H9 (cell line): ENCODE results near the gene CDC27. TPM values are rescaled to one million over a fixed set of nuclear protein-coding genes. Genes with fewer than 3 reads are reported as not detected.

Source experiments
- DNase-seq: peaks from one replicate; pipeline ENCODE4 v3.0.0-alpha.2; 2017
- H2AFZ ChIP-seq: one replicate; pipeline ENCODE4 v1.6.1; 2013; ENCODE audit warnings: mild to moderate bottlenecking, low read length, control low read depth, moderate library complexity
- H2AK5ac ChIP-seq: 2 replicates; pipeline ENCODE4 v1.6.1; 2013; ENCODE audit warnings: low read length, control low read depth, mixed read lengths; ENCODE audit not compliant: insufficient read length
- H2BK120ac ChIP-seq: one replicate; pipeline ENCODE4 v1.6.1; 2013; ENCODE audit warnings: low read depth, mild to moderate bottlenecking, low read length, control low read depth, inconsistent platforms; ENCODE audit not compliant: poor library complexity, severe bottlenecking
- H2BK12ac ChIP-seq: 2 replicates; pipeline ENCODE4 v1.6.1; 2013; ENCODE audit warnings: low read length, control low read depth, mixed read lengths, low read depth; ENCODE audit not compliant: insufficient read length
- H2BK15ac ChIP-seq: 2 replicates; pipeline ENCODE4 v1.6.1; 2013; ENCODE audit warnings: low read depth, low read length, control low read depth
- H2BK20ac ChIP-seq: one replicate; pipeline ENCODE4 v1.6.1; 2013; ENCODE audit warnings: low read depth, mild to moderate bottlenecking, low read length, control low read depth, inconsistent platforms; ENCODE audit not compliant: poor library complexity, severe bottlenecking
- H2BK5ac ChIP-seq: 2 replicates; pipeline ENCODE4 v1.6.1; 2013; ENCODE audit warnings: low read length, control low read depth, mixed read lengths; ENCODE audit not compliant: insufficient read length
- H3K14ac ChIP-seq: 2 replicates; pipeline ENCODE4 v1.6.1; 2013; ENCODE audit warnings: low read length, control low read depth; ENCODE audit not compliant: insufficient read depth
- H3K18ac ChIP-seq: 2 replicates; pipeline ENCODE4 v1.6.1; 2013; ENCODE audit warnings: low read depth, mild to moderate bottlenecking, mixed read lengths, low read length, control low read depth; ENCODE audit not compliant: insufficient read length
- H3K23ac ChIP-seq: 2 replicates; pipeline ENCODE4 v1.6.1; 2013; ENCODE audit warnings: low read length, control low read depth, mixed read lengths, low read depth; ENCODE audit not compliant: insufficient read length
- H3K23me2 ChIP-seq: 2 replicates; pipeline ENCODE4 v1.6.1; 2013; ENCODE audit warnings: low read depth, mild to moderate bottlenecking, mixed read lengths, low read length, control low read depth; ENCODE audit not compliant: insufficient read length, poor library complexity, severe bottlenecking
- H3K27ac ChIP-seq: 2 replicates; pipeline ENCODE4 v1.5.1; 2013; ENCODE audit warnings: low read length, control low read depth, mixed read lengths, low read depth; ENCODE audit not compliant: insufficient read length
- H3K27me3 ChIP-seq: 2 replicates; pipeline ENCODE4 v1.6.1; 2013; ENCODE audit warnings: low read length, control low read depth, inconsistent platforms; ENCODE audit not compliant: insufficient read depth
- H3K4ac ChIP-seq: 2 replicates; pipeline ENCODE4 v1.6.1; 2013; ENCODE audit warnings: low read depth, mild to moderate bottlenecking, control low read depth, inconsistent platforms, low read length, moderate library complexity
- H3K4me1 ChIP-seq: 2 replicates; pipeline ENCODE4 v1.6.1; 2013; ENCODE audit warnings: low read length, control low read depth, inconsistent platforms; ENCODE audit not compliant: insufficient read depth
- H3K4me2 ChIP-seq: 2 replicates; pipeline ENCODE4 v1.6.1; 2013; ENCODE audit warnings: low read length, control low read depth, mixed read lengths; ENCODE audit not compliant: insufficient read length, insufficient read depth
- H3K56ac ChIP-seq: 2 replicates; pipeline ENCODE4 v1.6.1; 2013; ENCODE audit warnings: low read depth, mild to moderate bottlenecking, mixed read lengths, low read length, control low read depth; ENCODE audit not compliant: insufficient read length
- H3K79me1 ChIP-seq: 2 replicates; pipeline ENCODE4 v1.6.1; 2013; ENCODE audit warnings: low read depth, mild to moderate bottlenecking, moderate library complexity, low read length, control low read depth, inconsistent platforms; ENCODE audit not compliant: insufficient read depth, poor library complexity, severe bottlenecking
- H3K79me2 ChIP-seq: 2 replicates; pipeline ENCODE4 v1.6.1; 2013; ENCODE audit warnings: low read length, control low read depth, inconsistent platforms; ENCODE audit not compliant: insufficient read depth
- H3K9ac ChIP-seq: 2 replicates; pipeline ENCODE4 v1.6.1; 2013; ENCODE audit warnings: low read length, control low read depth, mixed read lengths; ENCODE audit not compliant: insufficient read length; ENCODE audit errors: extremely low read depth
- H3K9me3 ChIP-seq: one replicate; pipeline ENCODE4 v1.6.1; 2013; ENCODE audit warnings: low read depth, low read length, inconsistent platforms; ENCODE audit not compliant: control insufficient read depth
- H3T11ph ChIP-seq: one replicate; pipeline ENCODE4 v1.6.1; 2013; ENCODE audit warnings: mild to moderate bottlenecking, low read length, control low read depth, inconsistent platforms
- H4K20me1 ChIP-seq: one replicate; pipeline ENCODE4 v1.6.1; 2013; ENCODE audit not compliant: control insufficient read depth, insufficient read length, insufficient read depth
- H4K5ac ChIP-seq: 2 replicates; pipeline ENCODE4 v1.6.1; 2013; ENCODE audit warnings: low read depth, mild to moderate bottlenecking, mixed read lengths, low read length, control low read depth; ENCODE audit not compliant: insufficient read length
- H4K8ac ChIP-seq: replicated peaks from 2 replicates; pipeline ENCODE4 v1.6.1; 2013; ENCODE audit warnings: low read length, control low read depth, mixed read lengths, low read depth; ENCODE audit not compliant: insufficient read length
- H4K91ac ChIP-seq: 2 replicates; pipeline ENCODE4 v1.6.1; 2013; ENCODE audit warnings: low read depth, mild to moderate bottlenecking, moderate library complexity, mixed read lengths, low read length, control low read depth; ENCODE audit not compliant: insufficient read length
- H3K27ac Mint-ChIP-seq, 3 experiments: 2 replicates in 2 of 3; 3 replicates in 1 of 3; pipeline ENCODE4 v1.8.0; 2020 to 2021; ENCODE audit warnings: mixed read lengths in 3 of 3, mild to moderate bottlenecking in 1 of 3, moderate library complexity in 1 of 3
- H3K27me3 Mint-ChIP-seq: 2 replicates; pipeline ENCODE4 v1.8.0; 2021; ENCODE audit warnings: low read depth, mild to moderate bottlenecking, moderate library complexity, mixed read lengths
- H3K36me3 Mint-ChIP-seq, 3 experiments: 2 replicates in 2 of 3; 3 replicates in 1 of 3; pipeline ENCODE4 v1.8.0; 2020 to 2021; ENCODE audit warnings: low read depth in 3 of 3, mixed read lengths in 3 of 3; ENCODE audit not compliant: insufficient read depth in 1 of 3
- H3K4me1 Mint-ChIP-seq, 2 experiments: 2 replicates each; pipeline ENCODE4 v1.8.0; 2020; ENCODE audit warnings: mixed read lengths in 2 of 2
- H3K4me3 Mint-ChIP-seq, 2 experiments: 2 replicates in 1 of 2; 3 replicates in 1 of 2; pipeline ENCODE4 v1.8.0; 2020 to 2021; ENCODE audit warnings: mild to moderate bottlenecking in 2 of 2, mixed read lengths in 2 of 2, moderate library complexity in 1 of 2
- H3K9me3 Mint-ChIP-seq, 2 experiments: 2 replicates in 1 of 2; 3 replicates in 1 of 2; pipeline ENCODE4 v1.8.0; 2020; ENCODE audit warnings: mild to moderate bottlenecking in 2 of 2, mixed read lengths in 2 of 2, moderate library complexity in 1 of 2
- CTCF ChIP-seq: fragments of 200-600 bp; sonication (generic); conservative IDR thresholded peaks from 3 replicates; pipeline ENCODE4 v1.8.0; 2021; ENCODE audit warnings: antibody characterized with exemption, mild to moderate bottlenecking
- WGBS: extraction: QIAGEN DNeasy Blood & Tissue Kit; methylation state at CpG from one replicate; pipeline ENCODE4 v1.1.7; 2013; ENCODE audit warnings: missing lambda C conversion rate, low lambda C conversion rate, mixed read lengths; ENCODE audit not compliant: insufficient read length; ENCODE audit errors: extremely low coverage; 5-methylcytosine and 5-hydroxymethylcytosine counted together
- total RNA-seq: library from RNA; stranded (reverse); gene quantifications from 2 replicates; pipeline ENCODE4 v1.2.1, GENCODE V29; 2021

Gene CDC27
- total RNA-seq, 1 experiment from 2014 or later, result 82.5 TPM

GRCh38 chr17:47077576-47077975, 111.5 kb downstream of the CDC27 start:
- H2BK15ac ChIP-seq, result no peak overlapping the region
- H3K9ac ChIP-seq, result no peak overlapping the region
- Mint-ChIP-seq H3K36me3 (peaks cover 0 to 5% (median 0%) of the 10 kb centered on the region in 3 experiments; a peak in 3 of 7 replicates), H3K4me1 (peaks cover 5% of the 10 kb centered on the region in 2 experiments; a peak in 3 of 4 replicates), H3K9me3 (no peaks in the 10 kb centered on the region), H3K27ac (no peak overlapping the region), H3K27me3 (no peaks in the 10 kb centered on the region), H3K4me3 (no peak overlapping the region)
- no peak overlapping the region for H3K56ac ChIP-seq
- no peak overlapping the region for H3K23ac ChIP-seq
- H3K27ac ChIP-seq, result no peak overlapping the region
- TF ChIP-seq CTCF, result no peak
- H4K91ac ChIP-seq, result no peak overlapping the region
- no peak overlapping the region for H3K4me2 ChIP-seq
- DNase-seq, result no peak
- H2BK5ac ChIP-seq, result no peak overlapping the region
- H4K8ac ChIP-seq, result no peak overlapping the region
- H2AK5ac ChIP-seq, result no peak overlapping the region
- no peaks in the 10 kb centered on the region for H3K9me3 ChIP-seq
- H4K5ac ChIP-seq, result no peak overlapping the region
- H2AFZ ChIP-seq, result no peak overlapping the region
- H2BK12ac ChIP-seq, result no peak overlapping the region
- no peak overlapping the region for H3T11ph ChIP-seq
- no peak overlapping the region for H2BK120ac ChIP-seq
- H3K14ac ChIP-seq, result no peak overlapping the region
- H3K4me1 ChIP-seq, result no peaks in the 10 kb centered on the region
- no peaks in the 10 kb centered on the region for H3K27me3 ChIP-seq
- H4K20me1 ChIP-seq, result no peaks in the 10 kb centered on the region
- no peak overlapping the region for H3K4ac ChIP-seq
- no peak overlapping the region for H2BK20ac ChIP-seq
- WGBS, result no CpG with 5 or more reads among the region's 2 CpGs
- H3K18ac ChIP-seq, result no peak overlapping the region
- peaks cover 5% of the 10 kb centered on the region for H3K79me1 ChIP-seq
- H3K79me2 ChIP-seq, result no peaks in the 10 kb centered on the region
- H3K23me2 ChIP-seq, result no peaks in the 10 kb centered on the region
